ENCODE measurements around the gene HES6.

Gene HES6

GRCh38 chr2:238271061-238271554 is 31.3 kb upstream of the HES6 start:
- TF ChIP-seq EZH2phosphoT487 (IDR thresholded peaks at IDR 0.05; ENCODE audit: borderline replicate concordance) (no peak), CTCF (conservative IDR thresholded peaks at IDR 0.05; ENCODE audit: low read length) (no peak)
- Histone ChIP-seq H3K9me3 (ENCODE audit: insufficient read depth, low read depth, low read length) (no peaks in the 10 kb centered on the region), H2AFZ (ENCODE audit: low read length) (no peak overlapping the region), H4K20me1 (ENCODE audit: insufficient read depth, low read length, poor library complexity, severe bottlenecking) (no peaks in the 10 kb centered on the region), H3K36me3 (ENCODE audit: insufficient read depth, low read length) (peaks cover 78% of the 10 kb centered on the region), H3K4me1 (ENCODE audit: insufficient read depth, low read length, poor library complexity, severe bottlenecking) (no peaks in the 10 kb centered on the region), H3K27me3 (ENCODE audit: insufficient read depth, low read length, poor library complexity, severe bottlenecking) (no peaks in the 10 kb centered on the region), H3K4me3 (ENCODE audit: low read length, poor library complexity, severe bottlenecking) (no peak overlapping the region), H3K9me2 (replicated peaks; ENCODE audit: low read depth, low read length) (no peaks in the 10 kb centered on the region), H3K4me2 (ENCODE audit: low read depth, low read length, poor library complexity, severe bottlenecking) (no peak overlapping the region), H3K79me2 (ENCODE audit: insufficient read depth, low read length) (no peaks in the 10 kb centered on the region), H3F3A (ENCODE audit: low read depth) (no peaks in the 10 kb centered on the region), H3K9ac (ENCODE audit: low read depth, low read length, poor library complexity, severe bottlenecking) (no peak overlapping the region)

GRCh38 chr2:238270606-238271005 is 30.8 kb upstream of the HES6 start:
- H3K36me3 ChIP-seq (ENCODE audit: insufficient read depth, low read length) = peaks cover 74% of the 10 kb centered on the region
- H3K9ac ChIP-seq (ENCODE audit: low read depth, low read length, poor library complexity, severe bottlenecking) = no peak overlapping the region
- no peaks in the 10 kb centered on the region for H3K9me3 ChIP-seq (ENCODE audit: insufficient read depth, low read depth, low read length)
- no peak overlapping the region for H3K4me3 ChIP-seq (ENCODE audit: low read length, poor library complexity, severe bottlenecking)
- TF ChIP-seq EZH2phosphoT487 (IDR thresholded peaks at IDR 0.05; ENCODE audit: borderline replicate concordance) (no peak), CTCF (conservative IDR thresholded peaks at IDR 0.05; ENCODE audit: low read length) (no peak)
- H3K4me1 ChIP-seq (ENCODE audit: insufficient read depth, low read length, poor library complexity, severe bottlenecking) = no peaks in the 10 kb centered on the region
- no peak overlapping the region for H3K4me2 ChIP-seq (ENCODE audit: low read depth, low read length, poor library complexity, severe bottlenecking)
- no peaks in the 10 kb centered on the region for H3K79me2 ChIP-seq (ENCODE audit: insufficient read depth, low read length)
- H3K27me3 ChIP-seq (ENCODE audit: insufficient read depth, low read length, poor library complexity, severe bottlenecking) = no peaks in the 10 kb centered on the region
- no peak overlapping the region for H2AFZ ChIP-seq (ENCODE audit: low read length)
- H3K9me2 ChIP-seq (replicated peaks; ENCODE audit: low read depth, low read length) = no peaks in the 10 kb centered on the region
- H3F3A ChIP-seq (ENCODE audit: low read depth) = no peaks in the 10 kb centered on the region
- H4K20me1 ChIP-seq (ENCODE audit: insufficient read depth, low read length, poor library complexity, severe bottlenecking) = no peaks in the 10 kb centered on the region

GRCh38 chr2:238269741-238270140 is 29.9 kb upstream of the HES6 start:
- TF ChIP-seq EZH2phosphoT487 (IDR thresholded peaks at IDR 0.05; ENCODE audit: borderline replicate concordance) (no peak), CTCF (conservative IDR thresholded peaks at IDR 0.05; ENCODE audit: low read length) (no peak)
- Histone ChIP-seq H3K4me1 (ENCODE audit: insufficient read depth, low read length, poor library complexity, severe bottlenecking) (no peaks in the 10 kb centered on the region), H3K9ac (ENCODE audit: low read depth, low read length, poor library complexity, severe bottlenecking) (no peak overlapping the region), H3F3A (ENCODE audit: low read depth) (no peaks in the 10 kb centered on the region), H3K79me2 (ENCODE audit: insufficient read depth, low read length) (no peaks in the 10 kb centered on the region), H3K36me3 (ENCODE audit: insufficient read depth, low read length) (peaks cover 70% of the 10 kb centered on the region), H3K4me3 (ENCODE audit: low read length, poor library complexity, severe bottlenecking) (no peak overlapping the region), H3K9me3 (ENCODE audit: insufficient read depth, low read depth, low read length) (no peaks in the 10 kb centered on the region), H2AFZ (ENCODE audit: low read length) (no peak overlapping the region), H3K27me3 (ENCODE audit: insufficient read depth, low read length, poor library complexity, severe bottlenecking) (no peaks in the 10 kb centered on the region), H3K4me2 (ENCODE audit: low read depth, low read length, poor library complexity, severe bottlenecking) (no peak overlapping the region), H3K9me2 (replicated peaks; ENCODE audit: low read depth, low read length) (no peaks in the 10 kb centered on the region), H4K20me1 (ENCODE audit: insufficient read depth, low read length, poor library complexity, severe bottlenecking) (no peaks in the 10 kb centered on the region)

All from Loucy (cell line).